ENCODE measurements around the gene CCBE1.

The CCBE1 gene

DNA sequence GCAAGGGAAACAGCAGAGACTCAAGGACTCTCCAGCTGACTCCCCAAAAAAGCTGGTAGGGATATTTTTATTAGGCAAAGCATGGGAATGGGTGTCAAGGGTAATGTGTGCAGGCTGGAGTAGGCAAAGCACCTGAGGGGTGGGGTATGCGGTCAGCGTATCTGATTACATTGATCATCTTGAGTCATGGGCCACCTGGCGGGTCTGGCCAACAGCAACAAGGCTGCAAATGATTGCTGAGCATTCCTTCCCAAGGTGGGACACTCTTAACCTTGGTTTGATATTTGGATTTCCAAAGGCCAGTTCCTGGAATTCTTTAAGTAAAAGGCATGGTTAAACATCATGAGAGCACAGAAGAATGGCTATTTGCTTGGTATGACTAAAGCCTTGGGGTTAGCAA, 32.6 kb upstream of the CCBE1 start:
- Histone ChIP-seq H3K4me1 (ENCODE audit: control insufficient read depth, low read depth, low read length) (no peaks in the 10 kb centered on the region), H3K27ac (ENCODE audit: low read length) (no peak overlapping the region), H3K4me3 (ENCODE audit: low read length) (no peak overlapping the region), H3K9ac (ENCODE audit: low read length) (no peak overlapping the region), H3K9me3 (ENCODE audit: control insufficient read depth, low read depth, low read length) (no peaks in the 10 kb centered on the region), H3K27me3 (ENCODE audit: control insufficient read depth, insufficient read depth, low read length) (no peaks in the 10 kb centered on the region), H3K36me3 (ENCODE audit: control insufficient read depth, low read depth, low read length) (no peaks in the 10 kb centered on the region)

DNA sequence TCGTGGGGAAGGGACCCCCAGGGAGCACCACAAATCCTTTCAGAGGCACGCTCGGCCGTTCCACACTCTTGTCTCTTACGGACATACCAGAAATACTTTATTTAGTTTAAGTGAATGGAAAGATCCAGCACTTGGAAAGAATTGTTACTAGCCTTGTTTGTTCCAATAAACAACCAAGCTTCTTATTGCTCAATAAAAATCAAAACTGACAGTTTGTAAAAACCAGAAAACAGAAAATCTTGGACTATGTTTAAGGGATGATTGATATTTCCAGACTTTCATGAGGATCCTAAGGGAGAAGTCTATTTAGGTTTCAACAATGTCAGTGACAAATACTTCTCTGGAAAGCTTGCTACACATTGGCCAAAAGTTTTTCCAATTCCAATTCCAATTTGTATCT, 31.6 kb upstream of the CCBE1 start:
- no peak overlapping the region for H3K9ac ChIP-seq (ENCODE audit: low read length)

GRCh38 chr18:59725142-59725541, 27.9 kb upstream of the CCBE1 start:
- no peaks in the 10 kb centered on the region for H3K36me3 ChIP-seq (ENCODE audit: control insufficient read depth, low read depth, low read length)
- no peaks in the 10 kb centered on the region for H3K9me3 ChIP-seq (ENCODE audit: control insufficient read depth, low read depth, low read length)
- no peaks in the 10 kb centered on the region for H3K4me1 ChIP-seq (ENCODE audit: control insufficient read depth, low read depth, low read length)
- H3K27me3 ChIP-seq (ENCODE audit: control insufficient read depth, insufficient read depth, low read length) = no peaks in the 10 kb centered on the region
- H3K9ac ChIP-seq (ENCODE audit: low read length) = no peak overlapping the region
- H3K4me3 ChIP-seq (ENCODE audit: low read length) = no peak overlapping the region
- H3K27ac ChIP-seq (ENCODE audit: low read length) = no peak overlapping the region

More for the DNA sequence above, 31.6 kb upstream of the CCBE1 start:
- Histone ChIP-seq H3K27ac (ENCODE audit: low read length) (no peak overlapping the region), H3K4me3 (ENCODE audit: low read length) (no peak overlapping the region), H3K36me3 (ENCODE audit: control insufficient read depth, low read depth, low read length) (no peaks in the 10 kb centered on the region), H3K4me1 (ENCODE audit: control insufficient read depth, low read depth, low read length) (no peaks in the 10 kb centered on the region), H3K9me3 (ENCODE audit: control insufficient read depth, low read depth, low read length) (no peaks in the 10 kb centered on the region), H3K27me3 (ENCODE audit: control insufficient read depth, insufficient read depth, low read length) (no peaks in the 10 kb centered on the region)

DNA sequence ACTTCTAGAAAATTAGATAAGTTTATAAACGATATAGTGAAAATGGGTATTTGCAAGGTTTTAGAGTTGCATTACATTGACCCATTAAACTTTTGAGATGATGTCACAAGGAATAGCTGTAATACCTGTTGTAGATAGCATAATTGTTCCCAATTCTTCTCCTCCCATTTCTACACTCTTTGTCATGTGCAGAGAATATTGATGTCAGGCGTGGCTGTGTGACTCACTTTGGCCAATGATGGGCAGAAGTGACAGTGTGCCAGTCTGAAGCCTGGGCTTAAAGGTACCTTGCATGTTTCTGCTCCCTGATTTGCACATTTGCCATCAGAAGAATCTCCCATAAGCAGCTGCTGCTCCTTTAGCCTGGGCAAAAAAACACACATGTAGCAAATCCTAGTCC, 26.9 kb upstream of the CCBE1 start:
- Histone ChIP-seq H3K9me3 (ENCODE audit: control insufficient read depth, low read depth, low read length) (no peaks in the 10 kb centered on the region), H3K36me3 (ENCODE audit: control insufficient read depth, low read depth, low read length) (no peaks in the 10 kb centered on the region)

GRCh38 chr18:59721931-59722330, 24.7 kb upstream of the CCBE1 start:
- Histone ChIP-seq H3K27me3 (ENCODE audit: control insufficient read depth, insufficient read depth, low read length) (no peaks in the 10 kb centered on the region), H3K36me3 (ENCODE audit: control insufficient read depth, low read depth, low read length) (no peaks in the 10 kb centered on the region), H3K9ac (ENCODE audit: low read length) (no peak overlapping the region), H3K4me1 (ENCODE audit: control insufficient read depth, low read depth, low read length) (no peaks in the 10 kb centered on the region), H3K4me3 (ENCODE audit: low read length) (no peak overlapping the region), H3K27ac (ENCODE audit: low read length) (no peak overlapping the region), H3K9me3 (ENCODE audit: control insufficient read depth, low read depth, low read length) (no peaks in the 10 kb centered on the region)

More for the DNA sequence above, 26.9 kb upstream of the CCBE1 start:
- Histone ChIP-seq H3K27ac (ENCODE audit: low read length) (no peak overlapping the region), H3K9ac (ENCODE audit: low read length) (no peak overlapping the region), H3K4me3 (ENCODE audit: low read length) (no peak overlapping the region), H3K4me1 (ENCODE audit: control insufficient read depth, low read depth, low read length) (no peaks in the 10 kb centered on the region), H3K27me3 (ENCODE audit: control insufficient read depth, insufficient read depth, low read length) (no peaks in the 10 kb centered on the region)

- Histone ChIP-seq H3K4me3 (ENCODE audit: low read length) (no peak overlapping the region), H3K4me1 (ENCODE audit: control insufficient read depth, low read depth, low read length) (no peaks in the 10 kb centered on the region), H3K9me3 (ENCODE audit: control insufficient read depth, low read depth, low read length) (no peaks in the 10 kb centered on the region), H3K27ac (ENCODE audit: low read length) (no peak overlapping the region), H3K36me3 (ENCODE audit: control insufficient read depth, low read depth, low read length) (no peaks in the 10 kb centered on the region), H3K9ac (ENCODE audit: low read length) (no peak overlapping the region), H3K27me3 (ENCODE audit: control insufficient read depth, insufficient read depth, low read length) (no peaks in the 10 kb centered on the region)
Observed at GRCh38 chr18:59721211-59721610, 24.0 kb upstream of the CCBE1 start.

GRCh38 chr18:59719544-59720181, 22.4 kb upstream of the CCBE1 start:
- no peaks in the 10 kb centered on the region for H3K36me3 ChIP-seq (ENCODE audit: control insufficient read depth, low read depth, low read length)
- H3K9ac ChIP-seq (ENCODE audit: low read length) = no peak overlapping the region
- H3K27ac ChIP-seq (ENCODE audit: low read length) = no peak overlapping the region
- H3K4me1 ChIP-seq (ENCODE audit: control insufficient read depth, low read depth, low read length) = peaks cover 2% of the 10 kb centered on the region
- no peak overlapping the region for H3K4me3 ChIP-seq (ENCODE audit: low read length)
- no peaks in the 10 kb centered on the region for H3K27me3 ChIP-seq (ENCODE audit: control insufficient read depth, insufficient read depth, low read length)
- no peaks in the 10 kb centered on the region for H3K9me3 ChIP-seq (ENCODE audit: control insufficient read depth, low read depth, low read length)

DNA sequence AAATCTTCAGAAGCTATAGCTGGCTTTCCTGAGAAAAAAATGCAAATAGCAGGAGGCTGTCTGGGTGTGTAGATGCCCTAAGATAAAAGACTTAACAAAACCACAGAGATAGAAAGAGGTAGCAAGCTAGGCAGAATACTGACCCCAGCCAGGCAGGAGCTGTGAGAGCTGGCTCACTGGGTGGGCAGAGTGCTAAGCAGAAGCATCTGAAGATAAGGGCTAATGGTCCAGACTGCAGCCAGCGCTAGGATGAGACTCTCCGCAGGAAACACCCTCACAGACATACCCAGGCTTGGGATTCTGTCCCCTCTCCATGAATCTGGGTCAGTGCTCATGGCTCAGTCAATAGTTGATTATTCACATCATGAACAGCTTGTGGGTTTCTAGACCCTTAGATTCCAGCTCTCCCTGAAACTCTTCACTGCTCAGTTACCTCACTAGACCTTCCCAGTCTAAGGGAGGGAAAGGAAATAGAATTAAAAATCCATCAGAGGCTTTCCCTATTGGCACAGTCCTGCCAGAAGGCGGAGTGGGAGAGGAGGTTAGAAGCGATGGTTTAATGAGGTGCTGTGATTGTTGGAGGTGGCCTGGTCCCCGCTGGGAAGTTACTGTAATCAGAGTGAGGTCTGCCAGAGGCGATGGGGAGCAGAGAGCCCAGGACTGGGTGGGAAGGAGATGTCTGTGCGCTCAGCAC, 21.4 kb upstream of the CCBE1 start:
- Histone ChIP-seq H3K4me3 (ENCODE audit: low read length) (no peak overlapping the region), H3K27ac (ENCODE audit: low read length) (no peak overlapping the region), H3K4me1 (ENCODE audit: control insufficient read depth, low read depth, low read length) (peaks cover 3% of the 10 kb centered on the region), H3K36me3 (ENCODE audit: control insufficient read depth, low read depth, low read length) (no peaks in the 10 kb centered on the region), H3K27me3 (ENCODE audit: control insufficient read depth, insufficient read depth, low read length) (no peaks in the 10 kb centered on the region), H3K9ac (ENCODE audit: low read length) (no peak overlapping the region), H3K9me3 (ENCODE audit: control insufficient read depth, low read depth, low read length) (no peaks in the 10 kb centered on the region)

DNA sequence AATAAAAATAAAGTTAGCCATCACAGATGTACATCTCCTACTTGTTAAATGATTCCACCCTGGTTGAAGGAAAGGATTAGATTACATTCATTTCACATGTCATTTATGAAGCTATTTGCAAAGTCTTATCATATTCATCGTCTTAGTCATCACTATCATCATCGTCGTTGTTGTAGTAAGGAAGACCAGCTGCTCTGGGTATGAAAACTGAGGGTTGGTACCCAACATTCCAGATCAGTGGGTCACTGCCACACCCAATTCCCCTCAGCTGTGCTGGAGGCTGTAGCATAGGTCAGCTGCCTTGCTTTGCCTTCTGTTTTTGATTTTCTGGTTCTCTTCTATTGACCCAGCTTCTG, 20.9 kb upstream of the CCBE1 start:
- Histone ChIP-seq H3K4me1 (ENCODE audit: control insufficient read depth, low read depth, low read length) (peaks cover 3% of the 10 kb centered on the region), H3K4me3 (ENCODE audit: low read length) (no peak overlapping the region), H3K27me3 (ENCODE audit: control insufficient read depth, insufficient read depth, low read length) (no peaks in the 10 kb centered on the region), H3K9me3 (ENCODE audit: control insufficient read depth, low read depth, low read length) (no peaks in the 10 kb centered on the region), H3K27ac (ENCODE audit: low read length) (no peak overlapping the region), H3K9ac (ENCODE audit: low read length) (no peak overlapping the region), H3K36me3 (ENCODE audit: control insufficient read depth, low read depth, low read length) (no peaks in the 10 kb centered on the region)

DNA sequence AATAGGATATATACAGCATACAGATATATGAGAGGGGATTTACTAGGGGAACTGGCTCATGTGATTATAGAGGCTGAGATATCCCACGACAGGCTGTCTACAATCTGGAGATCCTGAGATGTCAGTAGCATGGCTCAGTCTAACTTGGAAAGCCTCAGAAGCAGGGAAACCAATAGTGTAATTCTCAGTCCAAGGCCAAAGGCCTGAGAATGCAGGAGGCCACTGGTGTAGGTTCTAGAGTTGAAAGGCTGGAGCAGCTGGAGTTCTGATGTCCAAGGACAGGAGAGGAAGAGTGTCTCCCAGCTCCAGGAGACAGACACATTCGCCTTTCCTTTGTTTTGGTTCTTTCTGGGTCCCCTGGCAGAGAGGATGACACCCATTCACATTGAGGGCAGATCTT, 20.1 kb upstream of the CCBE1 start:
- H3K9me3 ChIP-seq (ENCODE audit: control insufficient read depth, low read depth, low read length) = no peaks in the 10 kb centered on the region
- no peaks in the 10 kb centered on the region for H3K36me3 ChIP-seq (ENCODE audit: control insufficient read depth, low read depth, low read length)
- no peak overlapping the region for H3K4me3 ChIP-seq (ENCODE audit: low read length)
- H3K27me3 ChIP-seq (ENCODE audit: control insufficient read depth, insufficient read depth, low read length) = no peaks in the 10 kb centered on the region
- H3K4me1 ChIP-seq (ENCODE audit: control insufficient read depth, low read depth, low read length) = peaks cover 3% of the 10 kb centered on the region
- no peak overlapping the region for H3K9ac ChIP-seq (ENCODE audit: low read length)
- H3K27ac ChIP-seq (ENCODE audit: low read length) = no peak overlapping the region

GRCh38 chr18:59715966-59716369, 18.7 kb upstream of the CCBE1 start:
- H3K27me3 ChIP-seq (ENCODE audit: control insufficient read depth, insufficient read depth, low read length) = no peaks in the 10 kb centered on the region
- H3K4me3 ChIP-seq (ENCODE audit: low read length) = no peak overlapping the region
- peaks cover 3% of the 10 kb centered on the region for H3K4me1 ChIP-seq (ENCODE audit: control insufficient read depth, low read depth, low read length)
- H3K27ac ChIP-seq (ENCODE audit: low read length) = no peak overlapping the region
- no peak overlapping the region for H3K9ac ChIP-seq (ENCODE audit: low read length)
- no peaks in the 10 kb centered on the region for H3K36me3 ChIP-seq (ENCODE audit: control insufficient read depth, low read depth, low read length)
- no peaks in the 10 kb centered on the region for H3K9me3 ChIP-seq (ENCODE audit: control insufficient read depth, low read depth, low read length)

- H3K36me3 ChIP-seq (ENCODE audit: control insufficient read depth, low read depth, low read length) = no peaks in the 10 kb centered on the region
- peaks cover 3% of the 10 kb centered on the region for H3K4me1 ChIP-seq (ENCODE audit: control insufficient read depth, low read depth, low read length)
- no peak overlapping the region for H3K9ac ChIP-seq (ENCODE audit: low read length)
- no peak overlapping the region for H3K27ac ChIP-seq (ENCODE audit: low read length)
- H3K27me3 ChIP-seq (ENCODE audit: control insufficient read depth, insufficient read depth, low read length) = no peaks in the 10 kb centered on the region
- H3K4me3 ChIP-seq (ENCODE audit: low read length) = no peak overlapping the region
- no peaks in the 10 kb centered on the region for H3K9me3 ChIP-seq (ENCODE audit: control insufficient read depth, low read depth, low read length)
Observed at GRCh38 chr18:59715445-59715844, 18.2 kb upstream of the CCBE1 start.

Data from iPS-18a (cell line).